Activated naive CD4-positive, alpha-beta T cell treated with anti-CD3 and anti-CD28 coated beads, Interleukin-2, amount 50 U/mL, for 24 hours (primary cell): ENCODE measurements around the gene GLTPD2.
A peak's percentile ranks its signal among the peaks of the same experiment; 100 is the strongest.

Source experiments
- H3K27ac Mint-ChIP-seq: one replicate; pipeline ENCODE4 v1.8.0; 2021; ENCODE audit warnings: mild to moderate bottlenecking, mixed read lengths
- H3K27me3 Mint-ChIP-seq: one replicate; pipeline ENCODE4 v1.8.0; 2021; ENCODE audit warnings: mixed read lengths
- H3K36me3 Mint-ChIP-seq: one replicate; pipeline ENCODE4 v1.8.0; 2021; ENCODE audit warnings: mixed read lengths
- H3K4me1 Mint-ChIP-seq: one replicate; pipeline ENCODE4 v1.8.0; 2021; ENCODE audit warnings: mixed read lengths
- H3K4me3 Mint-ChIP-seq: one replicate; pipeline ENCODE4 v1.8.0; 2021; ENCODE audit warnings: mild to moderate bottlenecking, mixed read lengths
- H3K9me3 Mint-ChIP-seq: one replicate; pipeline ENCODE4 v1.8.0; 2021; ENCODE audit warnings: mixed read lengths

Gene GLTPD2

DNA sequence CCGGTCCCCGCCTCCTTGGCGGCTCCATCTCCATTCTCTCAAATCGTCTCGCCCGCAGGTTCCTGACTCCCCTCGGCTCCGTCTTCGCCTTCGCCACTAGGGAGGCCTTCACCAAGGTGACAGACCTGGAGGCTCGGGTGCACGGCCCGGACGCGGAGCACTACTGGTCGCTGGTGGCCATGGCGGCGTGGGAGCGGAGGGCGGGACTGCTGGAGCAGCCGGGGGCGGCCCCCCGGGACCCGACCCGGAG, 862 bp downstream of the GLTPD2 start:
- Mint-ChIP-seq H3K27ac (peak overlapping the region; percentile 6), H3K4me3 (peak overlapping the region; percentile 76), H3K36me3 (no peaks in the 10 kb centered on the region), H3K27me3 (peaks cover 15% of the 10 kb centered on the region), H3K4me1 (peaks cover 21% of the 10 kb centered on the region), H3K9me3 (no peaks in the 10 kb centered on the region)

DNA sequence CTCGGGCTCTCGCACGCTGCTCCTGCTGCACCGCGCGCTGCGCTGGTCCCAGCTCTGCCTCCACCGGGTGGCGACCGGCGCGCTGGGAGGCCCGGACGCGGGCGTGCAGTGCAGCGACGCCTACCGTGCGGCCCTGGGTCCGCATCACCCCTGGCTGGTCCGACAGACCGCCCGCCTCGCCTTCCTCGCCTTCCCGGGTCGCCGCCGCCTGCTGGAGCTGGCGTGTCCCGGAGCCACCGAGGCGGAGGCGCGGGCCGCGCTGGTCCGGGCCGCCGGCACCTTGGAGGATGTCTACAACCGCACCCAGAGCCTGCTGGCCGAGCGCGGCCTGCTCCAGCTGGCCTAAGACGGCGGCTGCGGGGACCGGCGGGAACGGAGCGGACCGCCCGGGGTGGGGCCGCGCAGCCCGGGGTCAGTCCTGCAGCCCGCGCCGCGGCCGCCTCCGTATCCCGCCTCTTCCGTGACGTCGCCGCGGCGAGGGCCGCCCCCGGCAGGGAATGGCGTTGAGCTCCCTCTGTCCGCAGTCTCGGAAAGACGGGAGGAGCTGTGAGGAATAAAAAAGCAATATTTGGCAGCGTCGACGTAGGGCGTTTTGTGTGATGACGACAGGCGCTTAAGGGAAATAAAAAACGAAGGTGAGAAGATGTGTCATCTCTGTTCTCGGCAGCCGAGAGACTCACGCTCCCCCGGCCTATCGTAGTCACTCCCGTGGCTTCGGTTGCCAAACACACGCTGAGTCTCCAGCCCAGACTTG, 1.4 kb downstream of the GLTPD2 start:
- H3K27ac Mint-ChIP-seq, result peak overlapping the region; percentile 95
- peak overlapping the region; percentile 90 for H3K4me3 Mint-ChIP-seq
- peaks cover 21% of the 10 kb centered on the region for H3K4me1 Mint-ChIP-seq
- no peaks in the 10 kb centered on the region for H3K36me3 Mint-ChIP-seq
- H3K9me3 Mint-ChIP-seq, result no peaks in the 10 kb centered on the region
- peaks cover 14% of the 10 kb centered on the region for H3K27me3 Mint-ChIP-seq

DNA sequence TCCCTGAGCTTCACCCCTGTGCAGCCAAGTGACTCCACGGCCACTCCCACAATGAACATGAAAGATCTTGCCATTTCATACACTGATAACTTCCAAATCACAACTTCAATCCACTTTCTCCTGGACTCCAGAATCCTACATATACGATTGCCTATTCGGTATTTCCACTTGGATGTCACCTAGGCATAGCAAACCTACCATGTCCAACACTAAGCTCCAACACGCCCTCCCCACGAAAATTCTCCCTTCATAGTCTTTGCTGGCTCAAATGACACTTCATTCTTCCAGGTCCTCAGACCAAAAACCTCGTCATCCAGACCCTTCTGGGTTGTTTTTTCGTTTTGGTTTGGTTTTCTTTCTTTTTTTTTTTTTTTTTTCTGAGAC, 1.9 kb downstream of the GLTPD2 start:
- Mint-ChIP-seq H3K36me3 (no peaks in the 10 kb centered on the region), H3K9me3 (no peaks in the 10 kb centered on the region), H3K27ac (peak overlapping the region; percentile 95), H3K27me3 (peaks cover 13% of the 10 kb centered on the region), H3K4me1 (peaks cover 17% of the 10 kb centered on the region), H3K4me3 (peak overlapping the region; percentile 90)

DNA sequence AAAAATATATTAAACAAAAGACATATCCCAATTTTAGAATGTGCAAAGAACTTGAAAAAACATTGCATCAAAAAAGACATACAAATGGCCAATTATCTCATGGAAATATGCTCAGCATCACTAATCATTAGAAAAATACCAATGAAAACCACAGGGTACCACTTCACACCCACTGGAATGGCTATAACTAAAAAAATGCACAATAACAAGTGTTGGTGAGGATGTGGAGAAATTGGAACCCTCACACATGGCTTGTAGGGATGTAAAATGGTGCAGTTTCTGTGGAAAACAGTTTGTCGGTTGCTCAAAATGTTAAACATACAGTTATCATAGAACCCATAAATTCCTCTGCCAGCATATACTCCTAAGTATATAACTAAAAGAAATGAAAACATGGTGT, 6.4 kb downstream of the GLTPD2 start:
- Mint-ChIP-seq H3K27me3 (no peaks in the 10 kb centered on the region), H3K9me3 (no peaks in the 10 kb centered on the region), H3K27ac (peak overlapping the region; percentile 66), H3K4me3 (no peak overlapping the region), H3K36me3 (peaks cover 2% of the 10 kb centered on the region), H3K4me1 (peaks cover 18% of the 10 kb centered on the region)

GRCh38 chr17:4796552-4796920, 7.8 kb downstream of the GLTPD2 start:
- Mint-ChIP-seq H3K4me3 (peak overlapping the region; percentile 100), H3K27ac (peak overlapping the region; percentile 99), H3K4me1 (peaks cover 11% of the 10 kb centered on the region), H3K9me3 (no peaks in the 10 kb centered on the region), H3K36me3 (peaks cover 2% of the 10 kb centered on the region), H3K27me3 (no peaks in the 10 kb centered on the region)

- Mint-ChIP-seq H3K36me3 (peaks cover 2% of the 10 kb centered on the region), H3K9me3 (no peaks in the 10 kb centered on the region), H3K27me3 (no peaks in the 10 kb centered on the region), H3K27ac (no peak overlapping the region), H3K4me3 (no peak overlapping the region), H3K4me1 (peaks cover 11% of the 10 kb centered on the region)
These were observed 11.9 kb downstream of the GLTPD2 start for GRCh38 chr17:4800462-4801196.

DNA sequence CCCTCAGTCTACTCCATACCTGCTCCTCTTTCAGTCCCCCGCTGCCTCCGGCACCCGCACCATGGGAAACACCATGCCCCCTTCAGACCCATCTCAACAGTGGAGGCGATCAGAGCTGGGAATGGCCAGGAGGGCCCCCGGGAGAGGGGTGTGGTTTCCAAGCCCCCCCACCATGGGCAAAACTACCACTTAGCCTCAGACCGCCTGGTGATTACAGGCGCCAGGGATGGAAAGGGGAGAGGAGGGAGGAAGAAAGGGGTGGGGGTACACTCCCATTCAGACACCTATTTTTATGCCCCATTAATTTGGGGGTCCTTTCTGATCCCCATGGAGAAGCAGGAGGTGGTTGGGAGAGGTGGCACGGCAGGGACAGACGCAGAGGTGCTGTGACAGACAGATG, 13.5 kb downstream of the GLTPD2 start, which contains the start of gene C17orf114:
C17orf114 (minus strand) TSS at position 101 of the 400 bp plus-strand sequence.
- Mint-ChIP-seq H3K4me1 (peaks cover 11% of the 10 kb centered on the region), H3K27ac (no peak within 1 kb of the TSS)

DNA sequence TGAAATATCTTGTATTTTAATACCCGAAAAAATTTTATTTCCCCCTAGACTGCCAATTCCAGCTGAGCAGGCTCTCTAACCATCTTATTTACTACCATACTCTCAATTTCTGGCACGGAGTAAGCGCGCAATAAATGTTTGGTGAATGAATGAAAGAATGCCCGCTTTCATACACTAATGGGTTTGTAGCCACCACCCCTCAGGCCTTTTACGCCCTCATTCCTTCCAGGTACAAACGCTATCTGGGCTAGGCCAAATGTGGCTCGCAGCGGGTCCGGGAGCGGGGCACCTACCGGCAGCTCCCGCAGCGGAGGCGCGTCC, 17.7 kb downstream of the GLTPD2 start:
- Mint-ChIP-seq H3K27ac (no peak overlapping the region), H3K9me3 (no peaks in the 10 kb centered on the region), H3K36me3 (peaks cover 3% of the 10 kb centered on the region), H3K27me3 (no peaks in the 10 kb centered on the region), H3K4me1 (peaks cover 14% of the 10 kb centered on the region), H3K4me3 (peak overlapping the region; percentile 76)

More for the DNA sequence above, 13.5 kb downstream of the GLTPD2 start, which contains the start of gene C17orf114:
- no peaks in the 10 kb centered on the region for H3K36me3 Mint-ChIP-seq
- H3K4me3 Mint-ChIP-seq, result no peak within 1 kb of the TSS
- no peaks in the 10 kb centered on the region for H3K9me3 Mint-ChIP-seq
- no peaks in the 10 kb centered on the region for H3K27me3 Mint-ChIP-seq

DNA sequence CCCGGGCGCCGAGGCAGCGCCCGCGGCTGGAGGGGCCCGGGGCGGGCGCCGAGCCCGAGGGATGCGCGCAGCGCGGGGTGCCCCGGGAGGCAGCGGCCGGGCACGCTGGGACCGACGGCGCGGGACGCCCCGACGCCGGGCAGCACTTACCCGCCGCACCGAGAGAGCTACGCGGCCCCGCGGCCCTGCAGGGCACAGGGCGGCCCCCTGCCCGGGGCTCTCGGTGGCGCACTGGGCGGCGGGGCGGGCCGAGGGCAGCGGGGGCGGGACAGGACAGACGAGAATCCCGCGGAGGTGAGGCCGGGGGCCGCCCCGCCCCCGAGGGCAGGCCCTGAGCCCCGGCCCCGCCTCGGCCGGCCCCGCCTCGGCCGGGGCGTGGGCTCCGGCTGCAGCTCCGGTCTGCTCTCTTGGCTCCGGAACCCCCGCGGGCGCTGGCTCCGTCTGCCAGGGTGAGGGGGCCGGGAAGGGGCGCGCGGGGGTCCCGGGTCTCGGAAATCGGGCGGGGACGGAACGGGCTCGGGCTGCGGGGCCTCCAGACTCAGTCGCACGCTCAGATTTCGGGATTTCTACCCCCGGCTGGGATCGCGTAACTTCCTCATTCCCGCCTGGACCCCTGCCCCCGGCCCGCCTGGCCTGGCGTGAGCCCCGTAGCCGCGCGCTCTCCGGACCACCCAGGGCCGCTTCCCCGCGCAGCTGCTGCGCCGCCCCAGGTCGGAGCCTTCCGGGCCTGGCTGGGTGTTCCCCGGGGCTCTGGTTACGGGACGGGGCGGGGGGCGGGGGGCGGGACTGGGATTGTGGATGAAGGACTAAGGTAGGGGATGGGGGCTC, 18.2 kb downstream of the GLTPD2 start, which contains the start of gene PLD2:
PLD2 (plus strand) TSS at position 376 of the 828 bp plus-strand sequence. CDS start 621 bp downstream, outside the sequence.
- no peaks in the 10 kb centered on the region for H3K27me3 Mint-ChIP-seq
- peak within 1 kb of the TSS; percentile 76 for H3K4me3 Mint-ChIP-seq
- peaks cover 14% of the 10 kb centered on the region for H3K4me1 Mint-ChIP-seq
- H3K27ac Mint-ChIP-seq, result no peak within 1 kb of the TSS
- no peaks in the 10 kb centered on the region for H3K9me3 Mint-ChIP-seq
- H3K36me3 Mint-ChIP-seq, result peaks cover 3% of the 10 kb centered on the region

DNA sequence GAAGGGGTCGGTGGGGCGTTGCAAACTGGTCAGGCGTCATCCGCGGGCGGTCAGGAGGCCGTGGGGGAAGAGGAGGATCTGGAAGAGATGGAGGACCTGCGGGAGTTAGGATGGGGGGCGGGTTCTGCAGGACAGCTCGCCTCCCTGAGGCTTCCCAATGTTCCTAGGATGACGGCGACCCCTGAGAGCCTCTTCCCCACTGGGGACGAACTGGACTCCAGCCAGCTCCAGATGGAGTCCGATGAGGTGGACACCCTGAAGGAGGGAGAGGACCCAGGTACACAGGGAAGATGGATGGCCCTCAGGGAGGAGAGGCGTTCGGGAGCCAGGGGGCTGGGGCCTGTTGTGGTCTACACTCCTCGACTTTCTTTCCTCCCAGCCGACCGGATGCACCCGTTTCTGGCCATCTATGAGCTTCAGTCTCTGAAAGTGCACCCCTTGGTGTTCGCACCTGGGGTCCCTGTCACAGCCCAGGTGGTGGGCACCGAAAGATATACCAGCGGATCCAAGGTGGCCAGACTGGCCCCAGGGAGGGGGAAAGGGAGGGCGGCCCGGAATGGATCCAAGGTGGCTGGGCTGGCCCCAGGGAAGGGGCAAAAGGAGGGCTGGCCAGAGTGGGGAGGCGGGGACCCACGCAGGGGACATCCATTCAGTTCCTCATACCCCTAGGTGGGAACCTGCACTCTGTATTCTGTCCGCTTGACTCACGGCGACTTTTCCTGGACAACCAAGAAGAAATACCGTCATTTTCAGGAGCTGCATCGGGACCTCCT, 19.0 kb downstream of the GLTPD2 start:
- peak overlapping the region; percentile 58 for H3K4me3 Mint-ChIP-seq
- H3K27ac Mint-ChIP-seq, result no peak overlapping the region
- peaks cover 3% of the 10 kb centered on the region for H3K36me3 Mint-ChIP-seq
- no peaks in the 10 kb centered on the region for H3K27me3 Mint-ChIP-seq
- no peaks in the 10 kb centered on the region for H3K9me3 Mint-ChIP-seq
- H3K4me1 Mint-ChIP-seq, result peaks cover 14% of the 10 kb centered on the region

DNA sequence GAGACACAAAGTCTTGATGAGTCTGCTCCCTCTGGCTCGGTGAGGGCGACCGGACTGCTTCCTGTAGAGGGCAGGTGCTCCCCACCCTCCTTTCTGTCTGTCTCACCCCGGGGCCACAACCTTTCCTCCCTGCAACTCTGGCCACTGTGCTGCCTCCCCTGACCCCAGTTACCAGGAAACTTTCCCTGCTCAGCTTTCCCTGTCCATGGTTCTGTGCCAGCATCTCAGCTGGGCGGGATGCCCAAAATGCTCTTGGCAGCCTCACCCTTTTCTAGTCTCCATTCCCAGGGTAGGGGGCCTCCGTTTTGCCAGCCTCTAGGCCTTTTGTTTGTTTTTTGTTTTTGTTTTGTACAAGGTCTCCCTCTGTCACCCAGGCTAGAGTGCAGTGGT, 19.6 kb downstream of the GLTPD2 start:
- Mint-ChIP-seq H3K27ac (peak overlapping the region; percentile 56), H3K4me3 (peak overlapping the region; percentile 58), H3K4me1 (peaks cover 14% of the 10 kb centered on the region), H3K36me3 (peaks cover 3% of the 10 kb centered on the region), H3K27me3 (no peaks in the 10 kb centered on the region), H3K9me3 (no peaks in the 10 kb centered on the region)

GRCh38 chr17:4810696-4811290, 22.0 kb downstream of the GLTPD2 start:
- Mint-ChIP-seq H3K36me3 (peaks cover 3% of the 10 kb centered on the region), H3K4me1 (peaks cover 14% of the 10 kb centered on the region), H3K9me3 (no peaks in the 10 kb centered on the region), H3K4me3 (no peak overlapping the region), H3K27ac (no peak overlapping the region), H3K27me3 (no peaks in the 10 kb centered on the region)

DNA sequence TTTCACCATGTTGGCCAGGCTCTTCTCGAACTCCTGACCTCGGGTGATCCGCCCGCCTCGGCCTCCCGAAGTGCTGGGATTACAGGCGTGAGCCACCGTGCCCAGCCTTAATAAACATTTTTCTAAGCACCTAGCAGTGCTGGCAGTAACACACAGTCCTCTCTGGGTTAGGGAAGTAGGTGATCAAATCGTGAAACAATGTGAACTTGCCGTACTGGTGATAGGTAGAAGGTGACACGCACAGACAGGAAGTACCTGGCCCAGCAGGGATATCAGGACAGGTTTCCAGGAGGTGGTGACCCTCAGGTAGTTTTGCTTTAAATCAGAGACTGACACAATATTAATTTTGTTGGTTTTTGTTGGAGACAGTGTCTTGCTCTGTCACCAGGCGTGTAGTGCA, 22.7 kb downstream of the GLTPD2 start:
- peaks cover 5% of the 10 kb centered on the region for H3K36me3 Mint-ChIP-seq
- H3K27me3 Mint-ChIP-seq, result no peaks in the 10 kb centered on the region
- H3K9me3 Mint-ChIP-seq, result no peaks in the 10 kb centered on the region
- H3K27ac Mint-ChIP-seq, result no peak overlapping the region
- peaks cover 8% of the 10 kb centered on the region for H3K4me1 Mint-ChIP-seq
- no peak overlapping the region for H3K4me3 Mint-ChIP-seq

DNA sequence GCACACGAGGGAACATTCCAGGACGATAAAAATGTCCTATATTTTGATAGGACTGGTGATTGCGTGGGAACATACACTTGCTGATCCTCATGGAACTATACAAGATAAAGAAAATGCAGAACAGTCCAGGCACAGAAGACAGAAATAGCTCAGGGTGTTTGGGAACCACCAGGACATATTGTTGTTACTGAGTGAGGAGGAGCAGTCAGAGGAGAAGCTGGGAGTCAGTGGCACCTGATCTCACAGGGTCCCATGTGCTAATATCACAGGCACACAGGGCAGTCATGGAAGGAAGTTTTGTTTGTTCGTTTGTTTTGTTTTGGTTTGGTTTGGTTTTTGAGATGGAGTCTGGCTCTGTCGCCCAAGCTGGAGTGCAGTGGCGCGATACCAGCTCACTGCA, 23.9 kb downstream of the GLTPD2 start:
- Mint-ChIP-seq H3K27ac (no peak overlapping the region), H3K9me3 (no peaks in the 10 kb centered on the region), H3K27me3 (no peaks in the 10 kb centered on the region), H3K4me1 (peaks cover 7% of the 10 kb centered on the region), H3K4me3 (no peak overlapping the region), H3K36me3 (peaks cover 5% of the 10 kb centered on the region)
